Measurements from ENCODE around the gene WDR37. TPM values are rescaled to one million over a fixed set of nuclear protein-coding genes. Genes with fewer than 3 reads are reported as not detected.

The WDR37 gene
- total and polyA plus RNA-seq, 12 donors, result 15.8 to 32.7 (median 23.3) TPM

- WGBS, 4 donors, result 76 to 85% (median 82%) methylated on average over 2 of the region's 2 CpGs
- intact Hi-C loops (cut with DNase I), result no loop called here
- Histone ChIP-seq H3K9me3 (replicated peaks in 1 of 3) (no peaks in the 10 kb centered on the region), H3K27me3 (no peaks in the 10 kb centered on the region), H3K4me1 (replicated peaks in 1 of 2) (peaks cover 0 to 2% of the 10 kb centered on the region in 2 donors), H3K4me3 (no peak overlapping the region), H3K36me3 (replicated peaks in 1 of 2) (peaks cover 0 to 61% of the 10 kb centered on the region in 2 donors), H3K27ac (no peak overlapping the region)
- TF ChIP-seq POLR2A (IDR thresholded peaks at IDR 0.05) (no peak), CTCF (IDR thresholded peaks at IDR 0.05) (no peak)
- no peak for DNase-seq
Observed at GRCh38 chr10:1128115-1128514, 71.9 kb downstream of the WDR37 start.

GRCh38 chr10:1128649-1129048 is 72.5 kb downstream of the WDR37 start:
- H3K4me3 ChIP-seq, result no peak overlapping the region
- no peak for TF ChIP-seq POLR2A (IDR thresholded peaks at IDR 0.05)
- no peak for TF ChIP-seq CTCF (IDR thresholded peaks at IDR 0.05)
- H3K9me3 ChIP-seq (replicated peaks in 1 of 3), result no peaks in the 10 kb centered on the region
- peaks cover 0 to 61% of the 10 kb centered on the region in 2 donors for H3K36me3 ChIP-seq (replicated peaks in 1 of 2)
- WGBS, 4 donors, result 96 to 99% (median 97%) methylated on average over 17 to 21 of the region's 21 CpGs
- H3K27me3 ChIP-seq, result no peaks in the 10 kb centered on the region
- DNase-seq, result peak in 1 of 7 donors; percentile 14
- intact Hi-C loops (cut with DNase I), result no loop called here
- no peaks in the 10 kb centered on the region for H3K4me1 ChIP-seq (replicated peaks in 1 of 2)
- no peak overlapping the region for H3K27ac ChIP-seq

DNA sequence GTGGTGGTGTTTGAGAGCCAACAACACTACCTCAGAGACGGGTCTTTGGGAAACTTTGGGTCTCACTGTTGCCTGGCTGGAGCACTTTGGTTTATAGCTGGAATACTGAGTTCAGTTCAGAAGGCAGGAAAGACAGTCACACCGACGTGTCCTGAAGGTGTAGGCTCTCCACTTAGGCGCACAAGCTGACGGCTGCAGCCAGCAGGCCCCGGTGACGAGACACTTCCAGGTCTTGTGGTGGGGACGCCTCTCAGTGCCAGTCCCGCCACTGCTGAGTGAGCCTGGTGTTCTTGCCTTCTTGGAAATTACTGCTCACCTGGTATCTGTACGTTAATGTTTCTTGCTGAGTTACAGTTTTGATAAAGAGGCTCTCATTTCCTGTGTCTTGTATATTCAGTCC is 74.0 kb downstream of the WDR37 start:
- peaks cover 0 to 45% of the 10 kb centered on the region in 2 donors for H3K36me3 ChIP-seq (replicated peaks in 1 of 2)
- WGBS, 4 donors, result 96 to 98% (median 97%) methylated on average over 6 to 10 of the region's 10 CpGs
- H3K4me1 ChIP-seq (replicated peaks in 1 of 2), result no peaks in the 10 kb centered on the region
- intact Hi-C loops (cut with DNase I), result no loop called here
- no peak for TF ChIP-seq CTCF (IDR thresholded peaks at IDR 0.05)
- no peak for TF ChIP-seq POLR2A (IDR thresholded peaks at IDR 0.05)
- DNase-seq, result no peak
- no peak overlapping the region for H3K4me3 ChIP-seq
- H3K27ac ChIP-seq, result no peak overlapping the region
- no peaks in the 10 kb centered on the region for H3K9me3 ChIP-seq (replicated peaks in 1 of 3)
- no peaks in the 10 kb centered on the region for H3K27me3 ChIP-seq

DNA sequence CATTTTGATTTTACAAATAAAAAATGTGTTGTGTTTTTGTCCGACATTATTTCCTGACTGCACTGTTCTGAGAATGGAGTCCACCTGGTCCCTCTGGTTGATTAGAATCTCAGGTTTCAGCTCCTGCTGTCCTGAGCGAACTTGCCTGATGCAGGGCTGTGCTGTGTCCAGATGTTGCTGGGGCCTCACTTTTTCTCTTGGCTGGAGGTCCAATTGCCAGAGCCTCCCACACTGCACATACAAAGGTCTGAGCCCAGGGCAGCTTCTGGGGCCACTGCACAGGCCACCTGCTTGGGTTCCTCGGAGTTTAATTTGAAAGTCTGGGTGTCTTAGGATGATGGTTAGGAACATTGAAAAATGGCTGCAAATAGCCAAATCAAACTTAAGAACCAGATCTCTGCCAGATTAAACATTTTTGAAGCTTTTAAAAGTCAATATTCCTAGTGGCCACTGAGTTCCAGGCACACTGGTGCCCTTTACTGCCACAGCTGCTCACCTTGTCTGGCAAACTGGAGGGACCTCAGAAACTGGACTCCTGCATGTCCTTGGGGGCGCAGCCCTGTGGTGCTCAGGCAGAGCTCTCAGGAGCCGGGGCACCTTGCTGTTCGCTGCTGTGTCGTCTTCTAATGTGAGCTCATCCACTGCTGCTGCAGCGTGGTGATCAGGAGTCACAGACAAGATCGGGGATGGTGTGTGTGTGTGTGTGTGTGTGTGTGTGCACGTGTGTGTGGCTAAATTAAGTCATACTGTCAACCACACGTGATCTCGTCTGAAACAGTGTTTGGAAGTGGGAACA is 75.0 kb downstream of the WDR37 start:
- no peak for TF ChIP-seq CTCF (IDR thresholded peaks at IDR 0.05)
- no peak for TF ChIP-seq POLR2A (IDR thresholded peaks at IDR 0.05)
- H3K4me3 ChIP-seq, result no peak overlapping the region
- H3K4me1 ChIP-seq (replicated peaks in 1 of 2), result no peaks in the 10 kb centered on the region
- peaks cover 0 to 35% of the 10 kb centered on the region in 2 donors for H3K36me3 ChIP-seq (replicated peaks in 1 of 2)
- no peaks in the 10 kb centered on the region for H3K27me3 ChIP-seq
- 91 to 97% (median 94%) methylated on average over 9 to 12 of the region's 12 CpGs for WGBS, 4 donors
- H3K27ac ChIP-seq, result no peak overlapping the region
- no peaks in the 10 kb centered on the region for H3K9me3 ChIP-seq (replicated peaks in 1 of 3)
- no peak for DNase-seq
- intact Hi-C loops (cut with DNase I), result no loop called here
